Ishikawa (cell line): Measurements from ENCODE around the gene XPNPEP3.

Experiments
- CEBPB ChIP-seq: IDR thresholded peaks from 2 replicates; pipeline ENCODE4 v1.6.1; 2012
- CREB1 ChIP-seq: IDR thresholded peaks from 2 replicates; pipeline ENCODE4 v1.6.1; 2012; ENCODE audit warnings: low read depth
- EGR1 ChIP-seq: IDR thresholded peaks from 2 replicates; pipeline ENCODE4 v1.6.1; 2012
- EP300 ChIP-seq: IDR thresholded peaks from 2 replicates; pipeline ENCODE4 v1.6.1; 2012; ENCODE audit warnings: borderline replicate concordance
- FOXM1 ChIP-seq: IDR thresholded peaks from 2 replicates; pipeline ENCODE4 v1.6.1; 2012; ENCODE audit warnings: low read depth, borderline replicate concordance
- MAX ChIP-seq: IDR thresholded peaks from 2 replicates; pipeline ENCODE4 v1.6.1; 2012
- RAD21 ChIP-seq: IDR thresholded peaks from 2 replicates; pipeline ENCODE4 v1.6.1; 2012; ENCODE audit warnings: low read depth
- REST ChIP-seq: IDR thresholded peaks from 2 replicates; pipeline ENCODE4 v1.6.1; 2012; ENCODE audit warnings: low read depth, mild to moderate bottlenecking
- TAF1 ChIP-seq: IDR thresholded peaks from 2 replicates; pipeline ENCODE4 v1.6.1; 2012; ENCODE audit warnings: low read depth, mild to moderate bottlenecking
- TEAD4 ChIP-seq: IDR thresholded peaks from 2 replicates; pipeline ENCODE4 v1.6.1; 2012
- USF1 ChIP-seq: IDR thresholded peaks from 2 replicates; pipeline ENCODE4 v1.6.1; 2012
- YY1 ChIP-seq: IDR thresholded peaks from 2 replicates; pipeline ENCODE4 v1.6.1; 2012; ENCODE audit warnings: low read depth
- ZBTB7A ChIP-seq: IDR thresholded peaks from 2 replicates; pipeline ENCODE4 v1.6.1; 2012; ENCODE audit warnings: low read depth

GRCh38 chr22:40939202-40939601, 82.3 kb downstream of the XPNPEP3 start:
- TF ChIP-seq REST (no peak), EP300 (no peak), FOXM1 (no peak), YY1 (no peak), USF1 (no peak), TAF1 (no peak), MAX (no peak), CEBPB (no peak), ZBTB7A (no peak), RAD21 (no peak), TEAD4 (no peak), CREB1 (no peak), EGR1 (no peak)
